Stimulated activated CD4-positive, alpha-beta T cell treated with anti-CD3 and anti-CD28 coated beads, Interleukin-15, amount 100 ng/mL, for 24 hours (primary cell): ENCODE results near the gene FAM210A.

Experiments used
- DNase-seq: peaks from one replicate; pipeline ENCODE4 v3.0.0-alpha.2; 2020

The FAM210A gene

GRCh38 chr18:13620206-13620672 is 106.1 kb downstream of the FAM210A start:
- no peak for DNase-seq

DNA sequence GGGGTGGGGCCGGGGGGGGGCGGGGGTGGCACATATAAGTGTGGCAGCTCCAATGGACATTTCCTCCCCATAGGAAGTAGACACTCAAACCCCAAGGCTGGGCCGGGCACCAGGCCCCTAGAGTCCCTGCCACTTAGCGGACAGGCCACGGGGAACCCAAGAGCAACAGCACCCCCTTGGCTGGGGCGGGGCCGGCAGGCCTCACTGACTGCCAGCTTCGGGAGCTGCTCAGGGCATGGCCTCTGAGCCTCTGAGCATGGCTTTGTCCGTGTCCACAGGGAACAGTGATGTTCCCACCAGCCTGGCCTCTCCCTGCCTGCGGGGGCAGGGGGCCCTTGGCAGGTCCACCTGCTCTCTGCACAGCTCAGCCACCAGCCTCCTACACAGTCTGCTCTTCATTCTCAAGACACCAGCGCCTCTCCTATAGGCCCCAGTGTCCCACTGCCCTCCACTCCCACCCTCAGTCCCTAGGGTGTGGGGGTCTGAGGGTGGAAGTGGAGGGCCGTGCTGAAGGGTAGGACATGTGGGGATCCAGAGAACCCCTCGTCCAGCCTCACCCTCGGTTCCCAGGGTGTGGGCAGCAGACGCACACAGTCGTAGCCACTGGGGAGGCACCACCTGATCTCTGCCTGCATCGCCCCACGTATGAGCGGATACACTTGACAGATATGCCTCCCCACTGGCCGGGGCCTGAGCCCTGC is 106.7 kb downstream of the FAM210A start:
- DNase-seq, result no peak

DNA sequence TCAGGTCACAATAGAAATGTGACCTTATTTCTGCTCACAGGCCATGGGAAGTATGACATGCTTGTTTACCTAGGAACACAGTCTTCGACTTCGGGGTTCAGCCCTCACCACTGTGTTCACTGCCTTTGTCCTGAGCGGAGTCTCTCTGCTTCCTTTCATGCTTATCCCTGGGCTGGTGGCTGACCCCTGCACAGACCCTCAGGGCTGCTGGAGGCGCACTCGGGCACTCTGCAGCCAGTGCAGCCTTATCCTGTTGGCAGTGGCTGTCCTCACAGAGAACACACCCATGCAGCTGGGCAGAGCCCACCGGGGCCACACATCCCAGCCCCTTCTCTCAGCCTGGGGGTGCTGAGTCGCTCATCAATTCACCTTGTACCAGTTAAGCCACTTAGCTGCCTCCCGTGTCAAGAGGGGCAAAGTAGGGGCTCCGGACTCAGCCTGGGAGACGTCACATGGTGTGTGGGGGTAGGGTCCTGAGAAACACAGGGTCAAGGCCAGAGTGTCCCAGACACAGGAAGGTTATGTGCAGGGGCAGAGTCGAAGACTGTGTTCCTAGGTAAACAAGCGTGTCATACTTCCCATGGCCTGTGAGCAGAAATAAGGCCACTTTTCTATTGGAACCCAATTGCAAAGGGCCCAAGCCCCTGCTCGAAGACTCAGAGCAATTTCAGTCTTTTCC is 107.5 kb downstream of the FAM210A start:
- DNase-seq, result no peak

DNA sequence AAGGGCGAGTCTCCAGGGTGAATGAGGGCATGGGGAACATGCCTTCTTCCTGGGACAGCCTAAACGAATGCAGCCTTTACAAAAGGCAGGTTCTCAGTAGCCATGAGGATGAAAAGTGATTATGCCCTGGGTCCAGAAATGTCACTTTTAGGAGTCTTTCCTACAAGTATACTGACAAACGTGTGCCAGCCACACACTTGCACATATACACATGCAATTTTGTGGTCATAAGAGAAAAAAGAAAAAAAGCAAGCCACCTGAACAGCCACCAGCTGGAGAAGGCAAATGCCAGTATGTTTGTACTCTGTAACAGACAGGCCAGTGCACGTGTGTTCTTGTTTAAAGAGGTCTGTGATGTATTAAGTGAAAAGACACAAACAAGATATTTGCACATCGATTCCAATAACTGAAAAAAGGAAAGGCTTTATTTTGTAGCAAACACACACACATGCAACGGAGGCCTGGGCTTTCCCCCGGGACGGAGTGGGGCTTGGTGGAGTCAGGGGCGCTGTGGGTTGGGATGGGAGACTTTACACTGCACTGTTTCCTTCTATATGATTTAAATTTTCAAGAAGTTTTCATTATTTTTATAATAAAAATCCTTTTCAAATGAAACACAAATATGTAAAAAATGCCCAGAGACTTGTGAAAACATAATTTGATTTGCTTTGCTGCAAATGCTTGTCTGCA is 108.4 kb downstream of the FAM210A start:
- no peak for DNase-seq

GRCh38 chr18:13616525-13617035 is 109.8 kb downstream of the FAM210A start:
- DNase-seq, result no peak

DNA sequence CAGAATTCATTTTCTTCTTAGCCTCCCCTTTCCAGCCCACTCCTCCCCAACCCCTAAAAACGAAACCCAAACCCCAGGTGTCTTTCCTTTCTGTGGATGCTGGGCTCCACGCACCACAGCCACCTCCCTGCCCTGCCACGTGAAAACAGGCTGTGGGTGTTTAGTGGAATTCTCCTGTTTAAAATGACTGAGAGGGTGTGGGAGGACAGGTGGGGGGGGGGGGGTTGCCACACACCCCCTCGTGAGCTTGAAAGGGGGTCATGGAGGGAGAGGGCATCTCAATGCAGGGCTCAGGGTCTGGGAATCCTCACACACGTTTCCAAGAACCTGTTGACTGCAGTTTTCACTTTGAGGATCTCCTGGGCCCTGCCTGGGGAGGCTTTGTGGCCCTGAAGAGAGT is 110.3 kb downstream of the FAM210A start:
- DNase-seq, result peak; percentile 31

DNA sequence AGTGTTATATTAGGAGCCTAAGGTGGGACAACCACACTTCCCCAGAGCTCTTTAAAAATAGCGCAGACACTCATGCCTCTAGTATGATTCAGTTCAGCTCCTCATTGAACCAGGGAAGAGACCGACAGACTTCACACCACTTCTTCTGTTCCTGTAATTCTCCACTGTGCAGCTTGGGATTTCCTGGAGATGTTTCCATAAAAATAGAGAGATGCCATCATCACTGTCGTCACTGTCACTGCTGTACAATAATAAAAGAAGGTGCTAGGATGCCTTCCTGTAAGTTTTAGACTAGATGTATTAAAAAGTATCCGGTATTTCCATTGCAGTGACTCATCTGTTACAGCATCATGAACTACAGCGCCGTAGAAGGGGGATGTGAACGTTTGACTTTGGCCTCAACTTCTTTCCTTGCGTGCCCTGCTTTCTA is 110.9 kb downstream of the FAM210A start:
- DNase-seq, result peak; percentile 34

DNA sequence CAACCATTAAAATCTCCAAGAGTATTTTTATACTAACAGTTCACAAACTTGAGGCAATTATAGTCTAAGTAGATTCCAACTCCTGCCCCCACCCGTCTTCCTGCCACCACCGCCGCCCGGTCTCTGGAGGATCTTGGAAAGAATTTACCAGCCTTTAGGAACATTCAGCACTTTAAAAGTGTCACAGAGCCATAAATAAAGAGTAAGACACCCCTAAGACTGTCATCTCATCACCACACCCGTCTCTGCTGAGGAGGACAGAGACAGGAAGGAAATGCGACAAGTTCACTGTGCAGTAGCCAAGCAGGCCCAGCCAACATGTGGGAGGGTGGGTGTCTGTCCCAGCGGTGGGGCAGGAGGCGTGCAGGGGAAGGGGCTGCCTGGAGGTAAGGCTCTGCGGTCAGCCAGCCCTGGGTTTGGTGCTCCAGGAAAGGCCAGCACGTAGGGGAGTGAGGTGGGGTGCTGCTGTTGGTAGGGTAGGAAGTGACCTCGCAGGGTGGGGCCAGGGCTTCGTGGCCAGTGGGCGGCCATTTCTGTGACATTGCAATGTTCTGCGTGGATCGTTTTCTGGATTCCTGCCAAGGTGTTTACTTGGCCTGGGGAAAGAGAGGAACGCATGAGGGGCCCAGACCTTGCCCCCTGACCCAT is 111.6 kb downstream of the FAM210A start:
- DNase-seq, result peak; percentile 31

- no peak for DNase-seq
Measured at GRCh38 chr18:13613591-13614501, 112.5 kb downstream of the FAM210A start.
